HCT116 (cell line): ENCODE data around the gene PREP. TPM values are rescaled to one million over a fixed set of nuclear protein-coding genes. Genes with fewer than 3 reads are reported as not detected.

ENCODE experiments used
- ATAC-seq: fragments of 200-7000 bp; cut with Tn5 transposase; 2 replicates; pipeline ENCODE4 v1.9.1; 2020; ENCODE audit warnings: mild to moderate bottlenecking, moderate library complexity
- BruUV-seq: library from RNA; stranded (reverse); fragments of 400-500 nt; replicated peaks from 2 replicates; lab custom pipeline; 2021; lab: Mats Ljungman, UMichigan
- CTCF ChIA-PET: fragments of 300-600 bp; sonication (Branson Sonifier 250); formaldehyde crosslinking; loops from one replicate; lab custom pipeline; 2021; ENCODE audit warnings: antibody characterized with exemption; lab: Charles Lee
- POLR2A ChIA-PET: fragments of 300-600, 350-600 bp; sonication (Branson Sonifier 250); formaldehyde crosslinking; loops from one replicate; lab custom pipeline; 2021; ENCODE audit warnings: antibody characterized with exemption; lab: Charles Lee
- RAD21 ChIA-PET, 2 experiments: fragments of 300-600 bp; sonication (Branson Sonifier 250); formaldehyde crosslinking; loops; one replicate each; lab custom pipeline; 2023; ENCODE audit warnings: low total read pairs in 2 of 2; ENCODE audit not compliant: uncharacterized antibody in 2 of 2, unreplicated experiment in 2 of 2, low non-redundant PET in 1 of 2; lab: Charles Lee
- DNase-seq: peaks from one replicate; pipeline ENCODE4 v3.0.0-alpha.2; 2010; ENCODE audit warnings: low read depth, low spot score
- H2AFZ ChIP-seq: fragments of 200-600 bp; shearing (Covaris generic), sonication (generic); 2 replicates; pipeline ENCODE4 v1.6.1; 2017; ENCODE audit warnings: low read depth, mixed run types, mixed read lengths, antibody characterized with exemption, low read length; ENCODE audit not compliant: poor library complexity, severe bottlenecking
- H3K27ac ChIP-seq: 2 replicates; pipeline ENCODE4 v1.5.1; 2012; ENCODE audit warnings: low read depth, low read length
- H3K27me3 ChIP-seq: fragments of 200-600 bp; sonication (generic); 2 replicates; pipeline ENCODE4 v1.6.1; 2016; ENCODE audit warnings: mixed run types, low read length, mixed read lengths; ENCODE audit not compliant: insufficient read depth
- H3K36me3 ChIP-seq, 2 experiments: fragments of 200-500 bp in 1 of 2; fragments of 200-600 bp in 1 of 2; sonication (Bioruptor generic) in 1 of 2; sonication (generic) in 1 of 2; 2 replicates each; pipeline versions ENCODE4 v1.5.1 to v1.6.1; 2014 to 2016; ENCODE audit warnings: low read length in 2 of 2, inconsistent platforms in 1 of 2, mixed read lengths in 1 of 2, mixed run types in 1 of 2; ENCODE audit not compliant: insufficient read depth in 2 of 2, control insufficient read depth in 1 of 2
- H3K4me1 ChIP-seq, 2 experiments: fragments of 200-600 bp in 1 of 2; sonication (generic) in 1 of 2; 2 replicates each; pipeline versions ENCODE4 v1.5.1 to v1.6.1; 2012 to 2017; ENCODE audit warnings: low read length in 2 of 2, inconsistent platforms in 1 of 2, mild to moderate bottlenecking in 1 of 2, mixed read lengths in 1 of 2, mixed run types in 1 of 2, moderate library complexity in 1 of 2; ENCODE audit not compliant: insufficient read depth in 2 of 2, control insufficient read depth in 1 of 2
- H3K4me2 ChIP-seq: fragments of 200-600 bp; sonication (generic); 2 replicates; pipeline ENCODE4 v1.6.1; 2017; ENCODE audit warnings: mixed run types, low read length, mixed read lengths
- H3K4me3 ChIP-seq, 2 experiments: fragments of 200-600 bp in 1 of 2; sonication (generic) in 1 of 2; replicated peaks in 1 of 2; 2 replicates each; pipeline ENCODE4 v1.5.1; 2011 to 2016; ENCODE audit warnings: low read length in 2 of 2, control low read depth in 1 of 2, low read depth in 1 of 2, mild to moderate bottlenecking in 1 of 2, mixed read lengths in 1 of 2, mixed run types in 1 of 2
- H3K79me2 ChIP-seq: fragments of 200-600 bp; sonication (generic); 2 replicates; pipeline ENCODE4 v1.6.1; 2017; ENCODE audit warnings: mild to moderate bottlenecking, mixed run types, low read length, moderate library complexity, mixed read lengths; ENCODE audit not compliant: insufficient read depth
- H3K9ac ChIP-seq: fragments of 200-600 bp; sonication (generic); 2 replicates; pipeline ENCODE4 v1.6.1; 2016; ENCODE audit warnings: low read length, mixed read lengths
- H3K9me2 ChIP-seq: fragments of 200-600 bp; sonication (generic), shearing (Covaris generic); 2 replicates; pipeline ENCODE4 v1.6.1; 2017; ENCODE audit warnings: mixed run types, mild to moderate bottlenecking, moderate library complexity; ENCODE audit not compliant: insufficient read depth
- H3K9me3 ChIP-seq, 2 experiments: fragments of 200-500 bp in 1 of 2; fragments of 200-600 bp in 1 of 2; sonication (Bioruptor generic) in 1 of 2; sonication (generic) in 1 of 2; 2 replicates each; pipeline ENCODE4 v1.6.1; 2014 to 2017; ENCODE audit warnings: low read length in 2 of 2, mixed read lengths in 2 of 2, inconsistent platforms in 1 of 2, low read depth in 1 of 2, mild to moderate bottlenecking in 1 of 2, mixed run types in 1 of 2, moderate library complexity in 1 of 2; ENCODE audit not compliant: control insufficient read depth in 1 of 2, insufficient read depth in 1 of 2
- H4K20me1 ChIP-seq: fragments of 200-600 bp; sonication (generic), shearing (Covaris generic); 2 replicates; pipeline ENCODE4 v1.6.1; 2017; ENCODE audit warnings: mixed run types, mild to moderate bottlenecking, moderate library complexity; ENCODE audit not compliant: insufficient read depth
- ATF3 ChIP-seq: IDR thresholded peaks from 2 replicates; pipeline ENCODE4 v1.6.1; 2012
- CBX3 ChIP-seq: IDR thresholded peaks from 2 replicates; pipeline ENCODE4 v1.6.1; 2012; ENCODE audit warnings: low read depth
- CEBPB ChIP-seq: IDR thresholded peaks from 2 replicates; pipeline ENCODE4 v1.6.1; 2012; ENCODE audit warnings: low read depth
- CTCF ChIP-seq, 3 experiments: fragments of 200-600 bp in 1 of 3; sonication (generic) in 1 of 3; IDR thresholded peaks in 2 of 3; conservative IDR thresholded peaks in 1 of 3; 2 replicates each; pipeline ENCODE4 v1.5.1; 2012 to 2017; ENCODE audit warnings: low read depth in 2 of 3, low read length in 2 of 3, antibody characterized with exemption in 1 of 3, borderline replicate concordance in 1 of 3, control low read depth in 1 of 3, mild to moderate bottlenecking in 1 of 3, mixed read lengths in 1 of 3, mixed run types in 1 of 3, moderate library complexity in 1 of 3; ENCODE audit not compliant: insufficient read depth in 1 of 3
- ELF1 ChIP-seq: IDR thresholded peaks from 2 replicates; pipeline ENCODE4 v1.6.1; 2012; ENCODE audit warnings: low read depth, borderline replicate concordance
- EZH2 ChIP-seq: fragments of 200-600 bp; sonication (generic); IDR thresholded peaks from 2 replicates; pipeline ENCODE4 v1.6.1; 2017; ENCODE audit warnings: antibody characterized with exemption, mixed run types
- FOSL1 ChIP-seq: IDR thresholded peaks from 2 replicates; pipeline ENCODE4 v1.6.1; 2012; ENCODE audit warnings: low read depth
- JUND ChIP-seq: IDR thresholded peaks from 2 replicates; pipeline ENCODE4 v1.6.1; 2012
- MAX ChIP-seq: IDR thresholded peaks from 2 replicates; pipeline ENCODE4 v1.6.1; 2012
- RAD21 ChIP-seq: IDR thresholded peaks from 2 replicates; pipeline ENCODE4 v1.6.1; 2012; ENCODE audit warnings: low read depth, mild to moderate bottlenecking
- SP1 ChIP-seq: IDR thresholded peaks from 2 replicates; pipeline ENCODE4 v1.6.1; 2012; ENCODE audit warnings: low read depth
- SRF ChIP-seq: IDR thresholded peaks from 2 replicates; pipeline ENCODE4 v1.6.1; 2012; ENCODE audit warnings: low read depth
- ZFX ChIP-seq: fragments of 450-650 bp; IDR thresholded peaks from 2 replicates; pipeline ENCODE4 v1.6.1; 2017
- ZNF274 ChIP-seq: fragments of 200-500 bp; sonication (Bioruptor generic); IDR thresholded peaks from 2 replicates; pipeline ENCODE4 v1.6.1; 2014; ENCODE audit warnings: mild to moderate bottlenecking, low read depth, low read length, inconsistent platforms
- intact Hi-C: fragments of 100-400 bp; cut with micrococcal nuclease; formaldehyde crosslinking; loops from 2 replicates; pipeline ENCODE4 v1.10.0; 2022
- total RNA-seq: library from RNA; stranded (reverse); gene quantifications from one replicate; pipeline ENCODE4 v1.2.1, GENCODE V29; 2021; ENCODE audit not compliant: unreplicated experiment

PREP gene
- total RNA-seq, 1 experiment from 2014 or later = 53.5 TPM

- no peak overlapping the region for H3K27ac ChIP-seq
- no peaks in the 10 kb centered on the region for H3K79me2 ChIP-seq
- H3K9ac ChIP-seq = no peak overlapping the region
- no peak overlapping the region for H3K4me2 ChIP-seq
- no peaks in the 10 kb centered on the region for H3K9me3 ChIP-seq
- H3K27me3 ChIP-seq = no peaks in the 10 kb centered on the region
- RAD21 ChIA-PET = no interaction called here
- H2AFZ ChIP-seq = no peak overlapping the region
- BruUV-seq = no TSS peak
- POLR2A ChIA-PET = no interaction called here
- H3K4me1 ChIP-seq = peaks cover 12 to 31% of the 10 kb centered on the region in 2 experiments; a peak in 3 of 4 replicates
- H3K36me3 ChIP-seq = no peaks in the 10 kb centered on the region
- no peak for TF ChIP-seq FOSL1
- no peak for TF ChIP-seq ATF3
- no peak for TF ChIP-seq CBX3
- TF ChIP-seq SRF = no peak
- TF ChIP-seq MAX = no peak
- TF ChIP-seq ZNF274 = no peak
- no peak for TF ChIP-seq RAD21
- TF ChIP-seq ELF1 = no peak
- CTCF ChIA-PET = no interaction called here
- no peaks in the 10 kb centered on the region for H4K20me1 ChIP-seq
- no peak overlapping the region for H3K4me3 ChIP-seq
- intact Hi-C loops = loop anchor here (2.0 to 10.0 kb wide), 3 partner anchors 655 to 1015 kb away; no protein-coding TSS in a partner anchor
- DNase-seq = no peak
- no peak for ATAC-seq
- H3K9me2 ChIP-seq = no peaks in the 10 kb centered on the region
Measured at GRCh38 chr6:105429676-105430075, 26.8 kb upstream of the PREP start.

- TF ChIP-seq SP1 (peak; percentile 35; the same call in 1 of the 2 replicates), SRF (no peak), FOSL1 (no peak), CBX3 (0 out of 2 replicates have a peak, but pooled peaks have one; percentile 38), ATF3 (no peak), JUND (0 out of 2 replicates have a peak, but pooled peaks have one; percentile 20), EZH2 (no peak), RAD21 (no peak), ZNF274 (no peak), CTCF (IDR thresholded peaks at IDR 0.05 in 2 of 3, conservative IDR thresholded peaks at IDR 0.05 in 1 of 3; ENCODE audit: borderline replicate concordance in 1 of 3, insufficient read depth in 1 of 3, low read depth in 2 of 3, low read length in 2 of 3) (no peak), ZFX (no peak), CEBPB (peak; percentile 36)
- Histone ChIP-seq H3K4me2 (peak overlapping the region; percentile 21), H3K27ac (no peak overlapping the region), H3K79me2 (no peaks in the 10 kb centered on the region), H3K9me3 (no peaks in the 10 kb centered on the region), H2AFZ (peak overlapping the region; percentile 77), H3K36me3 (no peaks in the 10 kb centered on the region), H4K20me1 (no peaks in the 10 kb centered on the region), H3K9me2 (no peaks in the 10 kb centered on the region), H3K4me3 (no peak overlapping the region), H3K27me3 (no peaks in the 10 kb centered on the region), H3K9ac (no peak overlapping the region), H3K4me1 (peaks cover 12 to 29% of the 10 kb centered on the region in 2 experiments; a peak in 3 of 4 replicates)
- BruUV-seq = no TSS peak
- ATAC-seq (peak; percentile 59), DNase-seq (peak; percentile 33)
- ChIA-PET CTCF (no interaction called here), POLR2A (no interaction called here), RAD21 (no interaction called here)
- intact Hi-C loops = no loop called here
Measured at GRCh38 chr6:105428342-105428957, 25.6 kb upstream of the PREP start.
